Peyer's patch (tissue), 4 donors: ENCODE results near the gene ZNF750. TPM values are rescaled to one million over a fixed set of nuclear protein-coding genes. Genes with fewer than 3 reads are reported as not detected.

Experiments used
- DNase-seq, 3 donors: peaks; one replicate each; pipeline ENCODE4 v3.0.0-alpha.2; 2017 to 2019
- H3K27ac ChIP-seq, 4 donors: fragments of 200-600 bp; sonication (generic); one replicate each; pipeline ENCODE4 v1.5.1; 2016 to 2019
- H3K27me3 ChIP-seq, 2 donors: fragments of 200-600 bp; sonication (generic); one replicate each; pipeline ENCODE4 v1.5.1; 2019
- H3K36me3 ChIP-seq, 3 donors: fragments of 200-600 bp; sonication (generic); one replicate each; pipeline ENCODE4 v1.5.1; 2016 to 2019
- H3K4me1 ChIP-seq, 4 donors: fragments of 200-600 bp; sonication (generic); one replicate each; pipeline ENCODE4 v1.5.1; 2016 to 2019
- H3K4me3 ChIP-seq, 4 donors: fragments of 200-600 bp; sonication (generic); 1 replicate in 3 of 4; 2 replicates in 1 of 4; pipeline ENCODE4 v1.5.1; 2016 to 2019; ENCODE audit warnings: mild to moderate bottlenecking in 1 of 4
- H3K9me3 ChIP-seq, 4 donors: fragments of 200-600 bp; sonication (generic); one replicate each; pipeline ENCODE4 v1.5.1; 2016 to 2019; ENCODE audit warnings: mild to moderate bottlenecking in 1 of 4
- POLR2A ChIP-seq, 2 donors: fragments of 450-650 bp; IDR thresholded peaks; one replicate each; pipeline ENCODE4 v1.5.1; 2017; ENCODE audit warnings: antibody characterized with exemption in 2 of 2, mild to moderate bottlenecking in 2 of 2, moderate library complexity in 2 of 2
- total RNA-seq, 4 donors: library from RNA; depleted of rRNA; stranded (reverse); fragments of >200 nt; gene quantifications; one replicate each; pipeline ENCODE4 v1.1.0, GENCODE V29; 2016
- TF ChIP-seq, protein P1 (sequence below), 6 experiments: fragments of 450-650 bp in 4 of 6; fragments of 200-600 bp in 2 of 6; sonication (generic) in 1 of 6; IDR thresholded peaks; one replicate each; pipeline ENCODE4 v1.5.1; 2017 to 2019; ENCODE audit warnings: antibody characterized with exemption in 6 of 6, mild to moderate bottlenecking in 3 of 6, moderate library complexity in 1 of 6

Gene ZNF750
- total RNA-seq, 4 donors from 2014 or later = not detected

DNA sequence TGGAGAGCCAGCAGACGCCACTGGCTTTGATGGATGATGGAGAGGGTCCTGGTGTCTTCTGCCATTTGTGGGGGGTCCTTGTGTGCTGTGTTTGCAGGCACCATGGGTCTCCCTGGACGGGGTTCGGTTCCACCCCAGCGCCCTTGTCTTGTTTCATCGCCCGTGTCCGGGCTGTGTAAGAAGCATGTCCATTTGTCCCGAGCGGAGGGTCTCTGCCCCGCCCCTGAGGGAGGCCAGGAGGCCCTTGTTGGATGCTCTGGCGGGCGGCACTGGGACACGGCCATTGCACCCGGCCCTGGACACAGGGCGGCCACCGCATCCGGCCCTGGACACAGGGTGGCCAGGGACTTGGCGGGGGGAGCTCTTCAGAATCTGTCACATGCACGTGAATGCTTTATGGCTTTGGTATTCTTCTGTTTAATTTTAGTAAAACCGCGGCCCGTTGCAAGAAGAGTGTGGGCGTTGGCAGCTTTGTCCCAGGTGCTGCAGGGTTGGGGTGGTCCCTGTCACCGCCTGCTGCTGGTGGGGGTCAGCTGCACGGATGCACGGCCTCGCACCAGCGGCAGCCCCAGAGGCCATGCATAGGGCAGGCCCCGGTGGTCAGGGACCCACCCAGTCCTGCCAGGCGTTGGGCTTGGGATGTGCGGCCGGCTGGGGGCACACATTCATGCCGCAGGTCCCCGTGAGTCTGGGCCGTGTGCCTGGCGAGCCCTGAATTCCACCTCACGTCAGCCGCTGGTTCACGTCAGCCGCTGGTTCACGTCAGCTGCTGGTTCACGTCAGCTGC, 21.0 kb upstream of the ZNF750 start:
- Histone ChIP-seq H3K9me3 (no peaks in the 10 kb centered on the region), H3K4me1 (peaks cover 0 to 27% (median 13%) of the 10 kb centered on the region in 4 donors), H3K4me3 (peak overlapping the region in 1 of 4 donors; percentile 3), H3K36me3 (no peaks in the 10 kb centered on the region), H3K27me3 (no peaks in the 10 kb centered on the region), H3K27ac (peak overlapping the region in 1 of 4 donors; percentile 69)
- peak in 1 of 3 donors; percentile 36 for DNase-seq
- TF ChIP-seq, protein P1, sequence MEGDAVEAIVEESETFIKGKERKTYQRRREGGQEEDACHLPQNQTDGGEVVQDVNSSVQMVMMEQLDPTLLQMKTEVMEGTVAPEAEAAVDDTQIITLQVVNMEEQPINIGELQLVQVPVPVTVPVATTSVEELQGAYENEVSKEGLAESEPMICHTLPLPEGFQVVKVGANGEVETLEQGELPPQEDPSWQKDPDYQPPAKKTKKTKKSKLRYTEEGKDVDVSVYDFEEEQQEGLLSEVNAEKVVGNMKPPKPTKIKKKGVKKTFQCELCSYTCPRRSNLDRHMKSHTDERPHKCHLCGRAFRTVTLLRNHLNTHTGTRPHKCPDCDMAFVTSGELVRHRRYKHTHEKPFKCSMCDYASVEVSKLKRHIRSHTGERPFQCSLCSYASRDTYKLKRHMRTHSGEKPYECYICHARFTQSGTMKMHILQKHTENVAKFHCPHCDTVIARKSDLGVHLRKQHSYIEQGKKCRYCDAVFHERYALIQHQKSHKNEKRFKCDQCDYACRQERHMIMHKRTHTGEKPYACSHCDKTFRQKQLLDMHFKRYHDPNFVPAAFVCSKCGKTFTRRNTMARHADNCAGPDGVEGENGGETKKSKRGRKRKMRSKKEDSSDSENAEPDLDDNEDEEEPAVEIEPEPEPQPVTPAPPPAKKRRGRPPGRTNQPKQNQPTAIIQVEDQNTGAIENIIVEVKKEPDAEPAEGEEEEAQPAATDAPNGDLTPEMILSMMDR (IDR thresholded peaks at IDR 0.05) = no peak
- no peak for TF ChIP-seq POLR2A (IDR thresholded peaks at IDR 0.05)

DNA sequence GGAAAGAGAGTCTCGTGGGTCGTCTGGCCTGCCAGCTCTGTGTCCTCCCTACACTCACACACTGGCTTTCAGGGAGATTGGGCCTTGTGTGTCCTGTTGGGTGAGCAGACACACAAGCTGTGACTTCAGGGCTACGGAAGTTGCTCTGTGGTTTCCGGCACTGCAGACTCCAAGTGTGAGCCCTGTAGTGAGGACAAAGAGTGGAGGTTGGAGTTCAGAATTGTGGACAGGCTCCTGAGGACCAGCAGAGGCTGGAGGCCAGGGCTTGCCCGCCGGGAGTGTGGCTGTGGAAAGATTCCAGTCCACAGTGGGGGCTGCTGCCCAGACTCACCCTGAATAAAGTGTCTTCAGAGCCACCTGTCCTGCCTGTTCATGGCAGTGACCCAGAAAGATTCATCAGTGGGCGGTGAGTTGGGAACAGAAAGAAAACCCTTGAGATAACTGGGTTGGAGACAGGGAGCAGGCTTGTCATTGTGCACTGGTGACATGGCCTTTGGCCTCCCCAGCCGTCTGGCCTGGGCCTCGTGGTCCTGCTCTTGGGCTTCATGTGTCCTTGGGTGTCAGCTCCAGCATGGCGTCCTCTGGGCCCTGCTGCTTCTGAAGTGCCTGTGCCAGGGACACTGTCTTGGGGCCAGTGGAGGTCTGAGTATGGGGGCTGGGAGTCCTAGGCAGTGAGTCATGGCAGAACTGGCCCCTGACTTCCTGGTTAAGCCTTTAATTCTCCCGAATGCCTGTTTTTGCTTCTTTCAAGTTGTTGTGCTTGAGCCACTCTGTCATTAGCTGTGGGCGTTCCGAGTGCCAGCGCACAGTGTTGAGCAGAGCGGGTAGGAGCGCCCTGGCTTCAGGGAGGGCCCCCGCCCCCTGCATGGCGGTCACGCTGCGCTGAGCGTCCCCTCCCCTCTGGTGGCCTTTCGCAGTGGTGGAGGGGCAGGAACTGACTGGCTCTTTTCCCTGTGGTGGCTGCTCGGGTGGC, 19.9 kb upstream of the ZNF750 start:
- Histone ChIP-seq H3K9me3 (no peaks in the 10 kb centered on the region), H3K4me3 (peak overlapping the region in 3 of 4 donors; percentile 3 to 24 (median 12)), H3K27me3 (no peaks in the 10 kb centered on the region), H3K36me3 (no peaks in the 10 kb centered on the region), H3K4me1 (peaks cover 0 to 21% (median 9%) of the 10 kb centered on the region in 4 donors), H3K27ac (peak overlapping the region; percentile 41 to 73 (median 66))
- DNase-seq = peak; percentile 51 to 70 (median 53)
- TF ChIP-seq POLR2A (IDR thresholded peaks at IDR 0.05) = no peak
- TF ChIP-seq, protein P1 (IDR thresholded peaks at IDR 0.05) = no peak

DNA sequence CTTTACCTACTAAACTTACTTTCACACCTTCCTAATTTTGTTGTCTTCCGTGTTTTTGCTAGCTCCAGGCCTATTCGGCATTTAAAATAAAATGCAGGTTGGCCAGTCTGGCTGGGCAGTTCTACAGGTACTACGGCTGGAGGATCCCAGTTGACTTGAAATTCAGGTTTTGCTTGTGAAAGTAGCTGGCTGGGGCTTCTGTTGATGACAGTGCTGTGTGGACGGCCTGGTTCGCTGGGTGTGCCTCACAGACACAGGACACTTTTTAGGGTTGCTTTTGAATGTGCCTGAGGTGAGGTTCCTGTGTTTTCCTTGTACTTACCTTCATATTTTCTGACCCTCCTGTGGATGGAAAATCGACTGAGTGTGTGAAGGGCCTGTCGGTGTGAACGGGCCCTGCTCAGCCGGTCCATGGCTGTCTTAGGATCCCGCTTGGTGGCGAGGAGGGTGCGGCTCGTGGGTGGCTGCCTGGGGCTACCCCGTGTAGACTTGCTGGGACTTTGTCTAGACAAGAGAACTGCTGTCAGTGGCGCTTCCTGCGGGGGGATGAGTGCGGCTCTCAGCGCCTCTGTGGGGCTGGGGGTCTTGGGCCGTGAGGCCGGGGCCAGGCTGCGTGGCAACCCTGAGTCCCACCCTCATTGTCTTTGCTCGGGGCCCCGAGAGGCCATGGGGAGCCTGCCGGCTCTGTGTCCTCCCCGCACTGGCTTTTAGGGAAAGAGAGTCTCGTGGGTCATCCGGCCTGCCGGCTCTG, 18.7 kb upstream of the ZNF750 start:
- no peak for DNase-seq
- H3K36me3 ChIP-seq = no peaks in the 10 kb centered on the region
- H3K4me1 ChIP-seq = peaks cover 0 to 9% (median 4%) of the 10 kb centered on the region in 4 donors
- no peaks in the 10 kb centered on the region for H3K9me3 ChIP-seq
- TF ChIP-seq POLR2A (IDR thresholded peaks at IDR 0.05) = no peak
- TF ChIP-seq, protein P1 (IDR thresholded peaks at IDR 0.05) = no peak
- H3K27ac ChIP-seq = peak overlapping the region in 3 of 4 donors; percentile 63 to 73 (median 69)
- no peaks in the 10 kb centered on the region for H3K27me3 ChIP-seq
- no peak overlapping the region for H3K4me3 ChIP-seq

DNA sequence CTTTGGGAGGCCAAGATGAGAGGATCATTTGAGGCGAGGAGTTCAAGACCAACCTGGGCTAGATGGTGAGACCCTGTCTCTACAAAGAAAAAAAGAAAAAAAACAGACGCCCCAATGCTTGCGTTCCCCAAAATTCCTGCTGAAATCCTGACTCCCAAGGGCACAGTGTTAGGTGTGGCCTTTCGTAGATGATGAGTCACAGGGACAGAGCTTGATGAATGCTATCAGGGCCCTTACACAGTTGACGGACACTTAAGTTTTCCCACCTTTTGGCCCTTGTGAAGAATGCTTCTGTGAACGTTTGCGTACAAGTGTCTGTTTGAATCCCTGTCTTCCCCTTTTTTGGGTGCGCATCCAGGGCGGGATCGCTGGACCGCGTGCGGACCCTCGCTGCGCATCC, 16.5 kb upstream of the ZNF750 start:
- TF ChIP-seq, protein P1 (IDR thresholded peaks at IDR 0.05) = no peak
- TF ChIP-seq POLR2A (IDR thresholded peaks at IDR 0.05) = no peak
- H3K27me3 ChIP-seq = no peaks in the 10 kb centered on the region
- no peak for DNase-seq
- peaks cover 0 to 4% (median 0%) of the 10 kb centered on the region in 4 donors for H3K4me1 ChIP-seq
- no peak overlapping the region for H3K4me3 ChIP-seq
- no peak overlapping the region for H3K27ac ChIP-seq
- no peaks in the 10 kb centered on the region for H3K36me3 ChIP-seq
- H3K9me3 ChIP-seq = no peaks in the 10 kb centered on the region

DNA sequence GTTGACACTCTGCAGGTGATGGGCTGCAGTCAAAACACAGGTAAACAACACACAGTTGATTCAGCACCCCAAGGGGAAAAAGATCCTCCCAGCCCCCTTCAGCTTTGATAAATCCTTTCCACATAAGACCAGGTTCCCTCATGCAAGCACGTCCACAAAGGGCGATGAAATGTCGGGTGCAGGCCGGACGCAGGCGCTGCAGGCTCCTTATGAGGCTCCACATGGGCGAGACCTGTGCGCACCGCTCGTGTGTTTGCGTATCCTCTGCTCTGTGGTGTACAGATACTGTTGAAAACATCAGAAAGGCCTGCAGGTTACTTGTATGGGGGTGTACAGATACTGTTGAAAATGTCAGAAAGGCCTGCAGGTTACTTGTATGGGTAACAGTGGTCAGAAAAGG, 14.4 kb upstream of the ZNF750 start:
- Histone ChIP-seq H3K27me3 (no peaks in the 10 kb centered on the region), H3K4me1 (no peaks in the 10 kb centered on the region), H3K9me3 (no peaks in the 10 kb centered on the region), H3K36me3 (no peaks in the 10 kb centered on the region), H3K4me3 (no peak overlapping the region), H3K27ac (no peak overlapping the region)
- TF ChIP-seq, protein P1 (IDR thresholded peaks at IDR 0.05) = no peak
- no peak for TF ChIP-seq POLR2A (IDR thresholded peaks at IDR 0.05)
- peak in 1 of 3 donors; percentile 24 for DNase-seq
